OCI-LY1 (cell line): Measurements from ENCODE around the gene HID1.

ENCODE experiments used
- H2AFZ ChIP-seq: fragments of 200-600 bp; sonication (generic), shearing (Covaris generic); 2 replicates; pipeline ENCODE4 v1.6.0; 2014; ENCODE audit warnings: antibody characterized with exemption, mild to moderate bottlenecking, low read length
- H3F3A ChIP-seq: fragments of 200-600 bp; sonication (generic), shearing (Covaris generic); 2 replicates; pipeline ENCODE4 v1.6.0; 2014; ENCODE audit warnings: mild to moderate bottlenecking, antibody characterized with exemption, low read length, moderate library complexity; ENCODE audit not compliant: insufficient read depth
- H3K27ac ChIP-seq: fragments of 200-600 bp; sonication (generic); 2 replicates; pipeline ENCODE4 v1.5.1; 2014; ENCODE audit warnings: low read length, mixed run types, mild to moderate bottlenecking, low read depth; ENCODE audit not compliant: poor library complexity, severe bottlenecking
- H3K27me3 ChIP-seq: fragments of 200-600 bp; sonication (generic); 2 replicates; pipeline ENCODE4 v1.6.0; 2014; ENCODE audit warnings: antibody characterized with exemption, mild to moderate bottlenecking, low read length, moderate library complexity; ENCODE audit not compliant: insufficient read depth
- H3K36me3 ChIP-seq: fragments of 200-600 bp; sonication (generic); 2 replicates; pipeline ENCODE4 v1.6.1; 2014; ENCODE audit warnings: mild to moderate bottlenecking, antibody characterized with exemption, low read length, moderate library complexity, mixed read lengths; ENCODE audit not compliant: insufficient read depth
- H3K4me1 ChIP-seq: fragments of 200-600 bp; sonication (generic); 2 replicates; pipeline ENCODE4 v1.5.1; 2014; ENCODE audit warnings: mild to moderate bottlenecking, low read length, moderate library complexity; ENCODE audit not compliant: insufficient read depth, severe bottlenecking
- H3K4me2 ChIP-seq: fragments of 200-600 bp; sonication (generic), shearing (Covaris generic); 2 replicates; pipeline ENCODE4 v1.6.1; 2014; ENCODE audit warnings: low read length
- H3K4me3 ChIP-seq: fragments of 200-600 bp; sonication (generic); 2 replicates; pipeline ENCODE4 v1.5.1; 2014; ENCODE audit warnings: low read length, low read depth, mild to moderate bottlenecking, mixed read lengths; ENCODE audit not compliant: poor library complexity, severe bottlenecking
- H3K79me2 ChIP-seq: fragments of 200-600 bp; shearing (Covaris generic); 2 replicates; pipeline ENCODE4 v1.6.1; 2016; ENCODE audit warnings: mixed run types, low read length, mixed read lengths; ENCODE audit not compliant: insufficient read depth
- H3K9ac ChIP-seq: fragments of 200-600 bp; sonication (generic), shearing (Covaris generic); 2 replicates; pipeline ENCODE4 v1.6.1; 2014; ENCODE audit warnings: mild to moderate bottlenecking, low read length, mixed read lengths
- H3K9me2 ChIP-seq: fragments of 200-600 bp; sonication (generic), shearing (Covaris generic); 2 replicates; pipeline ENCODE4 v1.6.1; 2014; ENCODE audit warnings: low read depth, mild to moderate bottlenecking, low read length, mixed read lengths
- H3K9me3 ChIP-seq: fragments of 200-600 bp; shearing (Covaris generic); 2 replicates; pipeline ENCODE4 v1.6.1; 2014; ENCODE audit warnings: low read length, mixed read lengths
- H4K20me1 ChIP-seq: fragments of 200-600 bp; sonication (generic), shearing (Covaris generic); 2 replicates; pipeline ENCODE4 v1.6.0; 2016; ENCODE audit warnings: mild to moderate bottlenecking, low read length; ENCODE audit not compliant: insufficient read depth
- CTCF ChIP-seq: fragments of 200-600 bp; sonication (generic), shearing (Covaris generic); IDR thresholded peaks from 2 replicates; pipeline ENCODE4 v1.5.1; 2017; ENCODE audit warnings: mild to moderate bottlenecking, antibody characterized with exemption, low read length, moderate library complexity, mixed read lengths
- EZH2 ChIP-seq: fragments of 200-600 bp; sonication (generic), shearing (Covaris generic); IDR thresholded peaks from 2 replicates; pipeline ENCODE4 v1.8.0; 2017; ENCODE audit warnings: borderline replicate concordance, mixed run types, mild to moderate bottlenecking, antibody characterized with exemption, low read length, moderate library complexity, mixed read lengths

The HID1 gene

GRCh38 chr17:74961657-74962350 lies 10.8 kb downstream of the HID1 start:
- Histone ChIP-seq H3K4me2 (no peak overlapping the region), H3K4me3 (no peak overlapping the region), H3K27me3 (no peaks in the 10 kb centered on the region; the same call in 1 of the 2 replicates), H3K9ac (no peak overlapping the region), H3F3A (no peaks in the 10 kb centered on the region), H2AFZ (no peak overlapping the region), H3K36me3 (no peaks in the 10 kb centered on the region), H3K9me2 (no peaks in the 10 kb centered on the region), H3K79me2 (no peaks in the 10 kb centered on the region), H3K4me1 (peaks cover 3% of the 10 kb centered on the region), H3K9me3 (no peaks in the 10 kb centered on the region), H3K27ac (no peak overlapping the region), H4K20me1 (no peaks in the 10 kb centered on the region)
- TF ChIP-seq CTCF (peak; percentile 75; the same call in 1 of the 2 replicates), EZH2 (no peak)

- no peaks in the 10 kb centered on the region for H3K36me3 ChIP-seq
- H3K9ac ChIP-seq: no peak overlapping the region
- no peak overlapping the region for H3K27ac ChIP-seq
- no peaks in the 10 kb centered on the region for H3K9me2 ChIP-seq
- no peaks in the 10 kb centered on the region for H3K9me3 ChIP-seq
- no peak overlapping the region for H2AFZ ChIP-seq
- no peaks in the 10 kb centered on the region; the same call in 1 of the 2 replicates for H3K27me3 ChIP-seq
- no peak overlapping the region for H3K4me3 ChIP-seq
- H4K20me1 ChIP-seq: no peaks in the 10 kb centered on the region
- TF ChIP-seq EZH2: no peak
- TF ChIP-seq CTCF: peak; percentile 81
- peaks cover 3% of the 10 kb centered on the region for H3K4me1 ChIP-seq
- H3K4me2 ChIP-seq: peak overlapping the region; percentile 50; the same call in 1 of the 2 replicates
- H3K79me2 ChIP-seq: no peaks in the 10 kb centered on the region
- no peaks in the 10 kb centered on the region for H3F3A ChIP-seq
Observed at GRCh38 chr17:74960570-74961342, 11.8 kb downstream of the HID1 start.

- Histone ChIP-seq H3K36me3 (no peaks in the 10 kb centered on the region), H3K4me1 (peaks cover 3% of the 10 kb centered on the region), H3K9ac (no peak overlapping the region), H3K9me3 (no peaks in the 10 kb centered on the region), H3K9me2 (no peaks in the 10 kb centered on the region), H4K20me1 (no peaks in the 10 kb centered on the region), H2AFZ (no peak overlapping the region), H3K4me3 (no peak overlapping the region), H3K79me2 (no peaks in the 10 kb centered on the region), H3F3A (no peaks in the 10 kb centered on the region), H3K27me3 (no peaks in the 10 kb centered on the region; the same call in 1 of the 2 replicates), H3K4me2 (no peak overlapping the region), H3K27ac (no peak overlapping the region)
- TF ChIP-seq EZH2: no peak
- TF ChIP-seq CTCF: no peak
Observed at GRCh38 chr17:74959826-74960515, 12.6 kb downstream of the HID1 start.
